Stimulated activated CD8-positive, alpha-beta memory T cell treated with anti-CD3 and anti-CD28 coated beads, Interleukin-2, amount 100 ng/mL, for 48 hours (primary cell): Measurements from ENCODE around the gene PALB2.

Experiments
- DNase-seq, 2 donors: peaks; one replicate each; pipeline ENCODE4 v3.0.0-alpha.2; 2020; ENCODE audit warnings: low read depth in 2 of 2

The PALB2 gene

DNA sequence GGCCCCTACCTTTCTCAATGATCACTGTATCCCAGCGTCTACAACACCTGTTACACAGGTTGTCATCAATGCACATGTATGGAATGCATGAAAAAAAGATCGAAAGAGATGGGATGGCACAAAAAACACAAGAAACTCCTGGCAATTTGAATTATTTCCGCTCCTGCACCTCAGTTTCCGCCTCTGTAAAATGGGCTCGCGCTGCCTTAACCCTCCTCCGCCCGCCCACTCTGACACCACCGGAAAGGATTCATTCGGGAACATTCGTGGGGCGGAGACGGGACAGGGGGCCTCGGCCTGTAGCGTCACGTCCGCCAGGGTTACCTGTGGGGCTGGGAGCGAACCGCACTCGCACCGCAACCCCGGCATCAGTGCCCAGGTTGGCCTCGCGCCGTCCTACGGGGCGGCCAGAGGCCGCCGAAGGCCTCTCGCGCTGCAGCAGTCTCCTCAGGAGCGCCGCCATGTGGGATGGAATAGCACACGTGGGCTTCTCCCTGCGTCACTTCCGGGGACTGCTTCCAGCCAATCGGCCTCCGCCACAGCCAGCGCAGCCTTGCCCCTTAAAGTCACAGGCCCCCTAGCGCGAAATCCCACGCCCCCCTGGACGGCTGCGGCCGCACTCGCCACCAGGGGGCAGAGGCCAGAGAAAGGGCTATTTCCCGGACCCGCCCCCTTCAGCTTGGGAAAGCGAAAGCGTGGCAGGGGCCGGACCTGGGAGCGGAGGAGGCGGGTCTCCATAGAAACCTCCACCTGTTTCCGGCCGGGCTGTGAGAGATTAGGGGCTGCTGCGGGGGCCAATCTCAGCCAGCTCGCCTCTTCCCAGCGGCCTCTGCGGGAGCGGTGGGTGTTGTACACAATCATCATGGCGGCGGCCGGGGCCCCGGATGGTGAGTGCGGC lies 84.0 kb downstream of the PALB2 start, which contains the start of the genes EARS2 and UBFD1:
TSS of gene EARS2 (minus strand) at position 470 of the 898 bp plus-strand sequence. CDS start at position 463, 7 bp downstream.
TSS of gene UBFD1 (plus strand) at position 847 of the 898 bp plus-strand sequence. CDS start at position 863, 16 bp downstream.
- peak; percentile 97 for DNase-seq

DNA sequence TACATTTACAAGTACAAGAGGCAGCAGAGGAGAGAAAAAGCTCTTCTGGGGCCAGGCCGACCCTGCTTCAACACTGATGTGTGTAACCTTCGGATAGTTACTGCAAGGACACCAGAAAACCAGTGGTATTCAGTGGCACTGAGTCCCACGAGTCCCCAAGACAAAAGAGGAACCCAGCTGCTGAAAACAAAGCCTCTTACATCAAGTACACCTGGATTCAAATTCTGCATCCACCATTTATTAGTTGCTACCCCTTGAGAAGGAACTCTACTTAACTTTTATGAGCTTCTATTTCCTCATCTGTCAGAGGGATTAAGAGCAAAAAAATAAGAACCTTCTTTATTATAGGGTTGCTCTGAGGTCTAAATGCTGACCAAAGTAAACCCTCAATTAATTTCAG lies 86.6 kb downstream of the PALB2 start:
- no peak for DNase-seq
